Hepatocyte (in vitro differentiated cells): ENCODE results near the gene PCYT1A. TPM values are rescaled to one million over a fixed set of nuclear protein-coding genes. Genes with fewer than 3 reads are reported as not detected.

Experiments used
- DNase-seq: peaks from one replicate; pipeline ENCODE4 v3.0.0-alpha.2; 2016; ENCODE audit warnings: low spot score
- H2AFZ ChIP-seq: fragments of 200-600 bp; sonication (generic); 2 replicates; pipeline ENCODE4 v1.6.0; 2016; ENCODE audit warnings: antibody characterized with exemption, mild to moderate bottlenecking
- H3K27ac ChIP-seq: fragments of 200-600 bp; sonication (generic); 2 replicates; pipeline ENCODE4 v1.5.1; 2016; ENCODE audit warnings: mild to moderate bottlenecking
- H3K27me3 ChIP-seq: fragments of 200-600 bp; sonication (generic); 2 replicates; pipeline ENCODE4 v1.6.1; 2016
- H3K36me3 ChIP-seq: fragments of 200-600 bp; sonication (generic); replicated peaks from 2 replicates; pipeline ENCODE4 v1.5.1; 2016; ENCODE audit warnings: low read depth; ENCODE audit not compliant: insufficient read depth
- H3K4me1 ChIP-seq: fragments of 200-600 bp; sonication (generic); 2 replicates; pipeline ENCODE4 v1.5.1; 2016; ENCODE audit warnings: mild to moderate bottlenecking, moderate library complexity; ENCODE audit not compliant: insufficient read depth
- H3K4me2 ChIP-seq: fragments of 200-600 bp; sonication (generic); 2 replicates; pipeline ENCODE4 v1.6.0; 2016
- H3K4me3 ChIP-seq: fragments of 200-600 bp; sonication (generic); 2 replicates; pipeline ENCODE4 v1.5.1; 2016; ENCODE audit warnings: mild to moderate bottlenecking
- H3K79me2 ChIP-seq: fragments of 200-600 bp; sonication (generic); 2 replicates; pipeline ENCODE4 v1.6.0; 2017; ENCODE audit warnings: mild to moderate bottlenecking
- H3K9me2 ChIP-seq: fragments of 200-600 bp; sonication (generic); replicated peaks from 2 replicates; pipeline ENCODE4 v1.6.0; 2017; ENCODE audit warnings: mild to moderate bottlenecking; ENCODE audit not compliant: insufficient read depth
- H3K9me3 ChIP-seq: fragments of 200-600 bp; sonication (generic); 2 replicates; pipeline ENCODE4 v1.5.1; 2016; ENCODE audit warnings: low read depth, mild to moderate bottlenecking
- H4K20me1 ChIP-seq: fragments of 200-600 bp; sonication (generic); 2 replicates; pipeline ENCODE4 v1.6.0; 2016; ENCODE audit warnings: mild to moderate bottlenecking; ENCODE audit not compliant: insufficient read depth, poor library complexity, severe bottlenecking
- EZH2 ChIP-seq: fragments of 200-600 bp; sonication (generic); IDR thresholded peaks from 2 replicates; pipeline ENCODE4 v1.6.1; 2016; ENCODE audit warnings: antibody characterized with exemption, mild to moderate bottlenecking, borderline replicate concordance
- EZH2phosphoT487 ChIP-seq: fragments of 200-600 bp; sonication (generic); IDR thresholded peaks from one replicate; pipeline ENCODE4 v1.6.1; 2018; ENCODE audit warnings: antibody characterized with exemption, mild to moderate bottlenecking, low read depth, moderate library complexity; ENCODE audit not compliant: unreplicated experiment, severe bottlenecking
- WGBS: methylation state at CpG from one replicate; pipeline ENCODE4 v1.1.6; 2016; ENCODE audit warnings: low lambda C conversion rate; ENCODE audit errors: missing lambda C conversion rate; 5-methylcytosine and 5-hydroxymethylcytosine counted together
- polyA plus RNA-seq: library from polyadenylated mRNA; unstranded; fragments of >200 nt; fragmentation: Nextera tagmentation; extraction: Ambion mirVana; gene quantifications from 2 replicates; pipeline ENCODE4 v1.2.1, GENCODE V29; 2016
- total RNA-seq: library from RNA; depleted of rRNA; stranded (reverse); fragments of >200 nt; gene quantifications from 2 replicates; pipeline ENCODE4 v1.2.3, GENCODE V29; 2014
- TF ChIP-seq, protein P1 (sequence below): fragments of 200-600 bp; sonication (generic); IDR thresholded peaks from 2 replicates; pipeline ENCODE4 v1.5.1; 2016; ENCODE audit warnings: antibody characterized with exemption, mild to moderate bottlenecking; ENCODE audit not compliant: poor library complexity

PCYT1A gene
- total and polyA plus RNA-seq, 2 experiments from 2014 or later: 23.8 to 69.7 TPM

DNA sequence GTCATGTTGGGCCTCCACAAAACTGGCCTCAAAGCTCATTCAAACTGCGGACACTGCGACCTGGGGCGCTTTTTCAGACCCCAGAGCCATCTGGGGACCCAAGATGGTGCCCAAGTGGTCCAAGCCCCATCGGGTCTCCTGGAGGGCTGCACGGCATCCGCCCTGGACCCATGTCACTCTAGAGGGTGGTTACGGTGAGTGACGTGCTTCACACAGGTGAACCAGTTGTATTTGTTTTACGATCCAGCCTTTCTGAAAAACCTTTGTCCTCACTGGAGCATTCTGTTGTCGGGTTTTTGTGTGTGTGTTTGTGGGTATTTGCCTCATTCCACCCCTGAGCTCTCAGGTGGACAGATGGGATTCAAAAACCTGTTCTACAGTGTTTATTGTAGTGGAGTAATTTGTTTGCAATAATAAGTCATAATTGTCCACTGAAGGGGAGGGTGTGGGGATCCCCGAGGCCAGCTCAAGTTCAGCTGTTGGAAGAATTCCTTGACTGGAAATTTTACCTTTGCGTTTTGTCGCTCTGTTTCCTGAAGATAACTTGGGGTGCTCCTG, 69.3 kb downstream of the PCYT1A start:
- WGBS: 89% methylated on average over 13 of the region's 13 CpGs
- Histone ChIP-seq H3K27me3 (no peaks in the 10 kb centered on the region), H3K36me3 (no peaks in the 10 kb centered on the region), H3K4me2 (no peak overlapping the region), H3K27ac (no peak overlapping the region), H3K9me2 (no peaks in the 10 kb centered on the region), H3K9me3 (no peaks in the 10 kb centered on the region), H3K4me3 (no peak overlapping the region), H3K4me1 (peaks cover 28% of the 10 kb centered on the region), H4K20me1 (no peaks in the 10 kb centered on the region), H2AFZ (no peak overlapping the region), H3K79me2 (no peaks in the 10 kb centered on the region)
- DNase-seq: no peak
- TF ChIP-seq, protein P1, sequence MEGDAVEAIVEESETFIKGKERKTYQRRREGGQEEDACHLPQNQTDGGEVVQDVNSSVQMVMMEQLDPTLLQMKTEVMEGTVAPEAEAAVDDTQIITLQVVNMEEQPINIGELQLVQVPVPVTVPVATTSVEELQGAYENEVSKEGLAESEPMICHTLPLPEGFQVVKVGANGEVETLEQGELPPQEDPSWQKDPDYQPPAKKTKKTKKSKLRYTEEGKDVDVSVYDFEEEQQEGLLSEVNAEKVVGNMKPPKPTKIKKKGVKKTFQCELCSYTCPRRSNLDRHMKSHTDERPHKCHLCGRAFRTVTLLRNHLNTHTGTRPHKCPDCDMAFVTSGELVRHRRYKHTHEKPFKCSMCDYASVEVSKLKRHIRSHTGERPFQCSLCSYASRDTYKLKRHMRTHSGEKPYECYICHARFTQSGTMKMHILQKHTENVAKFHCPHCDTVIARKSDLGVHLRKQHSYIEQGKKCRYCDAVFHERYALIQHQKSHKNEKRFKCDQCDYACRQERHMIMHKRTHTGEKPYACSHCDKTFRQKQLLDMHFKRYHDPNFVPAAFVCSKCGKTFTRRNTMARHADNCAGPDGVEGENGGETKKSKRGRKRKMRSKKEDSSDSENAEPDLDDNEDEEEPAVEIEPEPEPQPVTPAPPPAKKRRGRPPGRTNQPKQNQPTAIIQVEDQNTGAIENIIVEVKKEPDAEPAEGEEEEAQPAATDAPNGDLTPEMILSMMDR: no peak
- no peak for TF ChIP-seq EZH2
- no peak for TF ChIP-seq EZH2phosphoT487

DNA sequence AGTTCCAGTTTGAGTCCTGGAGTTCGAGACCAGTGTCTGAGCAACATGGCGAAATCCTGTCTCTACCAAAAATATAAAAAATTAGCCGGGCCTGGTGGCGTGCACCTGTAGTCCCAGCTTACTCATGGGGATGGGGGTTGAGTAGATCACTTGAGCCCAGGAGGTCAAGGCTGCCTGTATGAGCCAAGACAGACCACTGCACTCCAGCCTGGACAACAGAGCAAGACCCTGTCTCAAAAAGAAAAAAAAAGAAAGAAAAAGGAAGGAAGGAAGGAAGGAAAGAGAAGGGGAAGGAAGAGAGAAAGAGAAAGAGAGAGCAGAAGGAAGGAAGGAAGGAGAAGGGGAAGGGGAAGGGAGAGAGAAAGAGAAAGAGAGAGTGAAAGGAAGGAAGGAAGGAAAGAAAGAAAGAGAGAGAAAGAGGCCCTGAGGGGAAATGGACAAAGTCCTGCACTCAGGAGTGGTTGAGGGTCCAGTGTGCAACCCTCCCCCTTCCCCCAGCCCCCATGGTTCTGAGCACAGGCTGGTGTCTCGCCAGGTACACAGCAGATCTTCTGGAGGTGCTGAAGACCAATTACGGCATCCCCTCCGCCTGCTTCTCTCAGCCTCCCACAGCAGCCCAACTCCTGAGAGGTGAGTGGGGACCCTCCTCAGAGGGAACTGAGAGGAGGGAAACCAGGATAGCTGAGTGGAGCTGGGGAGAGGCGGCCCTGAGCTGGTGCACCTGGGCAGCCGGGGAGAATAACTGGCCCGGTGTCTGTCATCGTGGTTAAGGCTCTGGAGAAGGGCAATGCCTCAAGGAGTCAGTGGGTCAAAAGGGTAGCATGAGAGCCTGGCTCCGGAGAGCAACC, 70.0 kb downstream of the PCYT1A start:
- Histone ChIP-seq H4K20me1 (no peaks in the 10 kb centered on the region), H2AFZ (no peak overlapping the region), H3K4me1 (peaks cover 28% of the 10 kb centered on the region), H3K9me2 (no peaks in the 10 kb centered on the region), H3K79me2 (no peaks in the 10 kb centered on the region), H3K4me2 (no peak overlapping the region), H3K4me3 (no peak overlapping the region), H3K27me3 (no peaks in the 10 kb centered on the region), H3K9me3 (no peaks in the 10 kb centered on the region), H3K36me3 (no peaks in the 10 kb centered on the region), H3K27ac (no peak overlapping the region)
- TF ChIP-seq, protein P1: no peak
- no peak for TF ChIP-seq EZH2phosphoT487
- no peak for TF ChIP-seq EZH2
- no peak for DNase-seq
- WGBS: 97% methylated on average over 12 of the region's 12 CpGs

DNA sequence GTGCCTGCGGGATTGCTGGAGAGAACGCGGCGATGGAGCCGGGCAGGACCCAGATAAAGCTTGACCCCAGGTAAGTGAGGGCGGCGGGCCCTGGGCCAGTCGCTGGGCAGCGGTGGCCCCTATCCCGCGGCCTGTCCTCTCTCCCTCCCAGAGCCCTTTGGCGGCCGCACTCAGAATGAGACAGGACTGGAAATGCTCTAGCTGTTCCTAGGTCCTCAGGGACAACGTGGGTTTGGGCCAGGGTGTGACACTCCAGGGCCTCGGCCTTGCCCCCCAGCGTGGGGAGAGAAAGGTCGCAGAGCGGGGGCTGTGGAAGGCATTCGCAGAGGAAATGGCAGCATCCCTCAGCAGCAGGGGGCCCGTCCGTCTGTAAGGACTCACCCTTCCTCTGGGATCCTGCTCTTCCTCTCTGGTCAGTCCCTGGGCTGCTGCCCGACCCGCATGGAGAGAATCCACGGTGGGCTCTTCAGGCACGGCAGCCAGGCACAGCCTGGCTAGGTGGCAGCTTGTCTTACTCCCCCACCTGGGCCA, 70.8 kb downstream of the PCYT1A start:
- Histone ChIP-seq H3K27me3 (no peaks in the 10 kb centered on the region), H3K4me2 (peak overlapping the region; percentile 56), H3K36me3 (no peaks in the 10 kb centered on the region), H3K9me3 (no peaks in the 10 kb centered on the region), H3K79me2 (no peaks in the 10 kb centered on the region), H3K9me2 (no peaks in the 10 kb centered on the region), H3K4me1 (peaks cover 28% of the 10 kb centered on the region), H3K4me3 (no peak overlapping the region), H4K20me1 (no peaks in the 10 kb centered on the region), H3K27ac (no peak overlapping the region), H2AFZ (no peak overlapping the region)
- TF ChIP-seq EZH2 (no peak), EZH2phosphoT487 (no peak)
- TF ChIP-seq, protein P1: no peak
- DNase-seq: no peak
- WGBS: 52% methylated on average over 19 of the region's 25 CpGs
